Measurements from ENCODE around the gene NTNG2.

Gene NTNG2

GRCh38 chr9:132146575-132146974, 15.3 kb upstream of the NTNG2 start:
- DNase-seq (ENCODE audit: low read depth in 2 of 3, low spot score in 2 of 3), result no peak

- DNase-seq (ENCODE audit: low read depth in 2 of 3, low spot score in 2 of 3), result no peak
These were observed 14.5 kb upstream of the NTNG2 start for GRCh38 chr9:132147331-132147730.

GRCh38 chr9:132147839-132148238, 14.0 kb upstream of the NTNG2 start:
- no peak for DNase-seq (ENCODE audit: low read depth in 2 of 3, low spot score in 2 of 3)

GRCh38 chr9:132150256-132150655, 11.6 kb upstream of the NTNG2 start:
- DNase-seq (ENCODE audit: low read depth in 2 of 3, low spot score in 2 of 3), result no peak

- DNase-seq (ENCODE audit: low read depth in 2 of 3, low spot score in 2 of 3), result no peak
These were observed 10.7 kb upstream of the NTNG2 start for GRCh38 chr9:132151118-132151517.

- no peak for DNase-seq (ENCODE audit: low read depth in 2 of 3, low spot score in 2 of 3)
These were observed 9.6 kb upstream of the NTNG2 start for GRCh38 chr9:132152231-132152630.

- DNase-seq (ENCODE audit: low read depth in 2 of 3, low spot score in 2 of 3), result no peak
These were observed 6.8 kb upstream of the NTNG2 start for GRCh38 chr9:132154863-132155567.

- no peak for DNase-seq (ENCODE audit: low read depth in 2 of 3, low spot score in 2 of 3)
These were observed 6.3 kb upstream of the NTNG2 start for GRCh38 chr9:132155568-132155895.

GRCh38 chr9:132156262-132156661, 5.6 kb upstream of the NTNG2 start:
- no peak for DNase-seq (ENCODE audit: low read depth in 2 of 3, low spot score in 2 of 3)

- no peak for DNase-seq (ENCODE audit: low read depth in 2 of 3, low spot score in 2 of 3)
These were observed 4.3 kb upstream of the NTNG2 start for GRCh38 chr9:132157347-132158116.

- DNase-seq (ENCODE audit: low read depth in 2 of 3, low spot score in 2 of 3), result peak in 2 of 3 experiments; percentile 32 to 34
These were observed 786 bp upstream of the NTNG2 start for GRCh38 chr9:132160802-132161742.

GRCh38 chr9:132162764-132163456, 1.1 kb downstream of the NTNG2 start:
- DNase-seq (ENCODE audit: low read depth in 2 of 3, low spot score in 2 of 3), result no peak

GRCh38 chr9:132163457-132163875, 1.6 kb downstream of the NTNG2 start:
- no peak for DNase-seq (ENCODE audit: low read depth in 2 of 3, low spot score in 2 of 3)

- no peak for DNase-seq (ENCODE audit: low read depth in 2 of 3, low spot score in 2 of 3)
These were observed 2.2 kb downstream of the NTNG2 start for GRCh38 chr9:132163876-132164603.

- no peak for DNase-seq (ENCODE audit: low read depth in 2 of 3, low spot score in 2 of 3)
These were observed 2.9 kb downstream of the NTNG2 start for GRCh38 chr9:132164604-132165362.

GRCh38 chr9:132166599-132166998, 4.7 kb downstream of the NTNG2 start:
- DNase-seq (ENCODE audit: low read depth in 2 of 3, low spot score in 2 of 3), result no peak

- no peak for DNase-seq (ENCODE audit: low read depth in 2 of 3, low spot score in 2 of 3)
These were observed 5.3 kb downstream of the NTNG2 start for GRCh38 chr9:132167192-132167591.

GRCh38 chr9:132168347-132168746, 6.5 kb downstream of the NTNG2 start:
- DNase-seq (ENCODE audit: low read depth in 2 of 3, low spot score in 2 of 3), result no peak

- no peak for DNase-seq (ENCODE audit: low read depth in 2 of 3, low spot score in 2 of 3)
These were observed 7.0 kb downstream of the NTNG2 start for GRCh38 chr9:132168851-132169250.
